HG02840 (cell line): Measurements from ENCODE around the gene ZNF529.

ENCODE experiments used
- ATAC-seq: cut with Tn5 transposase; IDR thresholded peaks from one replicate; pipeline ENCODE4 v1.9.1; 2021; ENCODE audit warnings: mild to moderate bottlenecking, moderate library complexity, moderate number of reproducible peaks; ENCODE audit not compliant: unreplicated experiment, low FRiP score

The ZNF529 gene

DNA sequence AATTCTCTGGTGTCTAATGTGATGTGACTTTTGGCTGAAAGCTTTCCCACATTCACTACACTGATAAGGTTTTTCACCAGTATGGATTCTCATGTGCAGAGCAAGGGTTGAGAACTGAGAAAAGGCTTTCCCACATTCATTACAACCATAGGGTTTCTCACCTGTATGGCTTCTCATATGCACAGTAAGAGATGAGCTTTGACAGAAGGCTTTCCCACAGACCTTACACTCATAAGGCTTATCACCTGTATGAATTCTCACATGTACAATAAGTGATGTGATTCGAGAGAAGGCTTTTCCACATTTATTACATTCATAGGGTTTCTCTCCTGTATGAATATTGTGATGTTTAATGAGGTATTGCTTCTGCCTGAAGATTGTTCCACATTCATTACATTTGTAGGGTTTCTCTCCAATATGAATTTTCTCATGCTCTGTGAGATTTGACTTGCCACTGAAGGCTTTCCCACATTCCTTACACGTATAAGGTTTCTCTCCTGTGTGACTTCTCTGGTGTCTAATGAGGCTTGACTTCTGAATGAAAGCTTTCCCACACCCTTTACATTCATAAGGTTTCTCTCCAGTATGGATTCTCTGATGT is 59.0 kb downstream of the ZNF529 start:
- no peak for ATAC-seq

DNA sequence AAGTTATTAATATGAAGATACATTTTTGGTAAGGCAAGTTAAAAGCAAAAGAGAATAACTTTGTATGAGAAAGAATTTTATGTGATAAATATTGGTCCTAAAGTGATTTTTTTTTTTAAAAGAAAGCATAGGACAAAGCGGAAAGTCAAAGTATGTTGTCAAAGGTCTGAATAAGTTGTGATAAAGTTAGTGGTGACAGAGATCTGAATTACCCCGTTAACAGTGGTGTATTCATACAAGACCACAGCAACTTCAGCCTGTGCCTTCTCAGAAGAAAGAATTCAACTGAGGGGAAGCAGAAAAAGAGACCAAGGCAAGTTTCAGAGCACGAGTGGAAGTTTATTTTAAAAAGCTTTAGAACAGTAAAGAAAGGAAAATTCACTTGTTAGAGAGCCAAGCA is 64.8 kb downstream of the ZNF529 start:
- ATAC-seq = no peak

DNA sequence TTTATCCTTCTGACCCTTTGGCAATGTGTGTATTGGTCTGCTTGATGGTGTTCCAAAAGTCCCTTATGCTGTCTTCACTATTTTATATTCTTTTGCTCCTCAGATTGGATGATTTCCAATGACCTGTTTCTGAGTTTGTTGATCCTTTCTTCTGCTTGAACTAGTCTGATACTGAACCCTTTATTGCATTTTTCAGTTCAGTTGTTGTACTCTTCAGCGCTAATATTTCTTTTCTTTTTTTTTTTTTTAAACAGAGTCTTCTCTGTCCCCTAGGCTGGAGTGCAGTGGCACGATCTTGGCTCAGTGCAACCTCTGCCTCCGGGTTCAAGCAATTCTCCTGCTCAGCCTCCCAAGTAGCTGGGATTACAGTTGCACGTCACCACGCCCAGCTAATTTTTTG is 71.1 kb downstream of the ZNF529 start:
- no peak for ATAC-seq

DNA sequence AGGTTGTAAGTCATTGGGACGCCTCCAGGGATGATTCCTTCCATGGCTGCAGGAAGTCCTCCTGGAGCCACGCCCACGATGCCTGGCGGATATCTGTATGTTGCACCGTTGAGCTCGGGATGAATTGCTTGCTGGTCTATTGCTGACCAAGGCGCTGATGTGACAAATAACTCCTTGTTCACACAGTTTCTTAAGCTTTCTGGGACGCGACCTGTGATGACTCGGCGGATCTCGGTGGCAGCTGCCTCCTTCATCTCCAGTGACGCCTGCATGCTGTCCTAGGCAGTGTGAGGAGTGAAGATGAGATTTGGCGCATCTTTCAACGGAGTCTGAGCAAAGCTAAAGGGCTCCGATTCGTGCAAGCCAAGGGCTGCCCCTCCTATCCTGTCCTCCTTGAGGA is 76.1 kb downstream of the ZNF529 start:
- no peak for ATAC-seq
